ENCODE data around the gene C14orf132.

Gene C14orf132

DNA sequence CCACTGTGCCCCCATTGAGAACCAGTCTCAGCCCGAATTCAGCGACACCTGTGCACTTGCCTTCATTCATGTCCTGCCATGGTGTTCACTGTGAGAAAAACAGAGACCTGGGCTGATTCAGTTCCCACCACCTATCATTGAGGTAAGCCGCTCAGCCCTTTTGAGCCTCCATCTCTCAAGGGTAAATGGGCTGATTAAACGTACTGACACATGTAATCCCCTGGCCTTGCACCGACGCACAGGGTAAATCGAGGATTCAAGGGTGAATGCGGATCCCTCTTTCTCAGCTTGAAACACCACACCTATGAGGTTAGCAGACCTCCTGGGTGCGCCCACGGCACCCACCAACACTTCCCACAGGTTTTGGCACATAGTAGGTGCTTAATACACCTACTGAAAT lies 69.7 kb downstream of the C14orf132 start:
- DNase-seq (ENCODE audit: low read depth) = no peak
- no peak for TF ChIP-seq CTCF (IDR thresholded peaks at IDR 0.05; ENCODE audit: low read length, missing control alignments)
- H3K4me3 ChIP-seq (replicated peaks; ENCODE audit: low read depth, low read length) = no peak overlapping the region

GRCh38 chr14:96109596-96110355 lies 70.6 kb downstream of the C14orf132 start:
- no peak for DNase-seq (ENCODE audit: low read depth)
- TF ChIP-seq CTCF (IDR thresholded peaks at IDR 0.05; ENCODE audit: low read length, missing control alignments) = no peak
- H3K4me3 ChIP-seq (replicated peaks; ENCODE audit: low read depth, low read length) = no peak overlapping the region

DNA sequence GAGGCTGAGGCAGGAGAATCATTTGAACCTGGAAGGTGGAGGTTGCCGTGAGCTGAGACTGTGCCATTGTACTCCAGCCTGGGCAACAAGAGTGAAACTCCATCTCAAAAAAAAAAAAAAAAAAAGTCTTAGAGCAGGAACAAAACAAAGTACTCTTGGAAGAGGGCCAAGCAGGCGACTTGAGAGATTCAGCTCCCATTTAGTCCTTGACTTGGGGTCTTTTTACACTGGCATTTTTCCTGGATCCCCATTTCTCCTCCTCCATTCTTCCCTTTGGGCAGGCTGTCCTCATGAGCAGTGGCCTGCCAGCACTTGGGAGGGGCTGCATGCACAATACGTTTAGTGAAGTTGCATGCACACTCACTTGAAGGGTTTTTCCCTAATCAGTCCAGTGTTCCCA lies 72.9 kb downstream of the C14orf132 start:
- TF ChIP-seq CTCF (IDR thresholded peaks at IDR 0.05; ENCODE audit: low read length, missing control alignments) = no peak
- DNase-seq (ENCODE audit: low read depth) = no peak
- no peak overlapping the region for H3K4me3 ChIP-seq (replicated peaks; ENCODE audit: low read depth, low read length)

GRCh38 chr14:96114002-96114401 lies 74.8 kb downstream of the C14orf132 start:
- no peak for DNase-seq (ENCODE audit: low read depth)
- TF ChIP-seq CTCF (IDR thresholded peaks at IDR 0.05; ENCODE audit: low read length, missing control alignments) = no peak
- no peak overlapping the region for H3K4me3 ChIP-seq (replicated peaks; ENCODE audit: low read depth, low read length)

GRCh38 chr14:96117101-96117897 lies 78.1 kb downstream of the C14orf132 start:
- DNase-seq (ENCODE audit: low read depth) = no peak
- TF ChIP-seq CTCF (IDR thresholded peaks at IDR 0.05; ENCODE audit: low read length, missing control alignments) = no peak

GRCh38 chr14:96117960-96118359 lies 78.8 kb downstream of the C14orf132 start:
- TF ChIP-seq CTCF (IDR thresholded peaks at IDR 0.05; ENCODE audit: low read length, missing control alignments) = no peak
- H3K4me3 ChIP-seq (replicated peaks; ENCODE audit: low read depth, low read length) = no peak overlapping the region
- no peak for DNase-seq (ENCODE audit: low read depth)

More at GRCh38 chr14:96117101-96117897, 78.1 kb downstream of the C14orf132 start:
- no peak overlapping the region for H3K4me3 ChIP-seq (replicated peaks; ENCODE audit: low read depth, low read length)
